MCF 10A (cell line): ENCODE results near the gene PCDHGB1. TPM values are rescaled to one million over a fixed set of nuclear protein-coding genes. Genes with fewer than 3 reads are reported as not detected.

Experiments
- BruUV-seq: library from RNA; stranded (reverse); fragments of 400-500 nt; replicated peaks from 2 replicates; lab custom pipeline; 2021; lab: Mats Ljungman, UMichigan
- CTCF ChIA-PET: fragments of 300-600 bp; sonication (Branson Sonifier 250); formaldehyde crosslinking; extraction: SDS; loops from one replicate; lab custom pipeline; 2021; ENCODE audit warnings: antibody characterized with exemption, inconsistent platforms; lab: Yijun Ruan, JAX
- POLR2A ChIA-PET: fragments of 300-600, 350-650 bp; sonication (Branson Sonifier 250); formaldehyde crosslinking; extraction: SDS; loops from one replicate; lab custom pipeline; 2020; ENCODE audit warnings: antibody characterized with exemption, inconsistent platforms; lab: Yijun Ruan, JAX
- DNase-seq: peaks from one replicate; pipeline ENCODE4 v3.0.0-alpha.2; 2018; ENCODE audit not compliant: unreplicated experiment
- H3K27ac Mint-ChIP-seq: one replicate; pipeline ENCODE4 v1.8.0; 2022; ENCODE audit warnings: mild to moderate bottlenecking, low read depth, mixed read lengths; ENCODE audit not compliant: unreplicated experiment
- H3K27me3 Mint-ChIP-seq: one replicate; pipeline ENCODE4 v1.8.0; 2022; ENCODE audit warnings: mixed read lengths; ENCODE audit not compliant: insufficient read depth, unreplicated experiment
- H3K36me3 Mint-ChIP-seq: one replicate; pipeline ENCODE4 v1.8.0; 2022; ENCODE audit warnings: mild to moderate bottlenecking, moderate library complexity, mixed read lengths; ENCODE audit not compliant: insufficient read depth, unreplicated experiment
- H3K4me1 Mint-ChIP-seq: one replicate; pipeline ENCODE4 v1.8.0; 2022; ENCODE audit warnings: mixed read lengths; ENCODE audit not compliant: insufficient read depth, unreplicated experiment
- H3K4me3 Mint-ChIP-seq: one replicate; pipeline ENCODE4 v1.8.0; 2022; ENCODE audit warnings: mild to moderate bottlenecking, moderate library complexity, mixed read lengths; ENCODE audit not compliant: unreplicated experiment
- H3K9me3 Mint-ChIP-seq: one replicate; pipeline ENCODE4 v1.8.0; 2022; ENCODE audit warnings: mixed read lengths; ENCODE audit not compliant: unreplicated experiment
- CTCF ChIP-seq: fragments of 200-600 bp; IDR thresholded peaks from one replicate; pipeline ENCODE4 v1.8.0; 2022; ENCODE audit warnings: antibody characterized with exemption, mild to moderate bottlenecking; ENCODE audit not compliant: unreplicated experiment
- intact Hi-C: fragments of 100-400 bp; cut with micrococcal nuclease; formaldehyde crosslinking; loops from 2 replicates; pipeline ENCODE4 v1.14.1; 2022
- total RNA-seq: library from RNA; stranded (reverse); gene quantifications from 2 replicates; pipeline ENCODE4 v1.2.3, GENCODE V29; 2022

The PCDHGB1 gene
- total RNA-seq, 1 experiment from 2014 or later, result 0.19 TPM

GRCh38 chr5:141363952-141364660, 14.2 kb downstream of the PCDHGB1 start, which contains the start of gene PCDHGA5:
Gene PCDHGA5, plus strand, starts transcription at chr5:141364162. Its CDS starts 169 bp downstream, at chr5:141364331.
- H3K36me3 Mint-ChIP-seq, result peaks cover 5% of the 10 kb centered on the region
- no peak within 1 kb of the TSS for H3K4me3 Mint-ChIP-seq
- intact Hi-C loops, result no loop called here
- POLR2A ChIA-PET, result interaction anchor here (0.7 kb wide), 1 partner anchor 22 kb away, joined by 3 read pairs; no protein-coding TSS in a partner anchor
- no peak for DNase-seq
- no peaks in the 10 kb centered on the region for H3K27me3 Mint-ChIP-seq
- H3K9me3 Mint-ChIP-seq, result peaks cover 35% of the 10 kb centered on the region
- no TSS peak for BruUV-seq
- no peaks in the 10 kb centered on the region for H3K4me1 Mint-ChIP-seq
- no peak within 1 kb of the TSS for H3K27ac Mint-ChIP-seq
- CTCF ChIA-PET, result interaction anchor here (0.6 to 1.3 kb wide), 7 partner anchors 22 to 203 kb away, joined by 3 to 4 read pairs (median 3); no protein-coding TSS in a partner anchor
- no peak for TF ChIP-seq CTCF

GRCh38 chr5:141366016-141366896, 16.4 kb downstream of the PCDHGB1 start:
- Mint-ChIP-seq H3K27ac (no peak overlapping the region), H3K36me3 (peaks cover 5% of the 10 kb centered on the region), H3K4me3 (no peak overlapping the region), H3K9me3 (peaks cover 33% of the 10 kb centered on the region), H3K4me1 (no peaks in the 10 kb centered on the region), H3K27me3 (no peaks in the 10 kb centered on the region)
- intact Hi-C loops, result no loop called here
- no TSS peak for BruUV-seq
- no peak for DNase-seq
- TF ChIP-seq CTCF, result no peak
- CTCF ChIA-PET, result interaction anchor here (0.6 to 1.2 kb wide), 2 partner anchors 146 to 154 kb away, joined by 4 to 5 read pairs; no protein-coding TSS in a partner anchor
- POLR2A ChIA-PET, result no interaction called here

GRCh38 chr5:141369994-141370848, 20.3 kb downstream of the PCDHGB1 start, which contains the start of gene PCDHGB3:
Gene PCDHGB3, plus strand, starts transcription at chr5:141370242. Its CDS starts 153 bp downstream, at chr5:141370395.
- Mint-ChIP-seq H3K36me3 (no peaks in the 10 kb centered on the region), H3K27ac (no peak within 1 kb of the TSS), H3K9me3 (peaks cover 17% of the 10 kb centered on the region), H3K4me3 (peak within 1 kb of the TSS; percentile 60), H3K4me1 (no peaks in the 10 kb centered on the region), H3K27me3 (no peaks in the 10 kb centered on the region)
- ChIA-PET CTCF (interaction anchor here (0.6 to 2.7 kb wide), 14 partner anchors 9 to 196 kb away, joined by 3 to 13 read pairs (median 4); partner anchors contain the start of genes PCDHB13, PCDHGA4, PCDHGA7 and PCDHGB5), POLR2A (interaction anchor here (0.5 to 1.6 kb wide), 3 partner anchors 52 to 243 kb away, joined by 3 read pairs; no protein-coding TSS in a partner anchor)
- DNase-seq, result peak; percentile 33
- TF ChIP-seq CTCF, result peak; percentile 24
- intact Hi-C loops, result loop anchor here (2.0 kb wide), 1 partner anchor 191 kb away; no protein-coding TSS in a partner anchor
- BruUV-seq, result TSS peak; percentile 12
